K562 (cell line): Measurements from ENCODE around the gene NR1D1. TPM values are rescaled to one million over a fixed set of nuclear protein-coding genes. Genes with fewer than 3 reads are reported as not detected.

ENCODE experiments used
- ATAC-seq: fragments of 200-7000 bp; cut with Tn5 transposase; 3 replicates; pipeline ENCODE4 v1.9.1; 2020; ENCODE audit warnings: moderate library complexity
- BruUV-seq: library from RNA; stranded (reverse); fragments of 400-500 nt; replicated peaks from 2 replicates; lab custom pipeline; 2021; lab: Mats Ljungman, UMichigan
- CTCF ChIA-PET: fragments of 300-600 bp; formaldehyde crosslinking; extraction: SDS; loops from one replicate; lab custom pipeline; 2021; ENCODE audit warnings: low intra/inter-chr PET ratio; lab: Yijun Ruan, JAX
- POLR2A ChIA-PET: fragments of 300-600, 350-650 bp; sonication (Branson Sonifier 250); formaldehyde crosslinking; extraction: SDS; loops from one replicate; lab custom pipeline; 2021; ENCODE audit warnings: antibody characterized with exemption, inconsistent platforms; lab: Yijun Ruan, JAX
- DNase-seq, 4 experiments: peaks; one replicate each; pipeline versions ENCODE4 v3.0.0 to v3.0.0-alpha.2; 2011 to 2018; ENCODE audit warnings: low spot score in 3 of 4, mixed read lengths in 3 of 4; ENCODE audit errors: extremely low read depth in 1 of 4
- FAIRE-seq: peaks from 2 replicates; lab custom pipeline; 2011; peaks lifted over from hg19 to GRCh38; lab: Jason Lieb, UNC
- H2AFZ ChIP-seq: 2 replicates; pipeline ENCODE4 v1.6.0; 2011; ENCODE audit warnings: low read depth, low read length, control low read depth, inconsistent platforms
- H3K27ac ChIP-seq: fragments of 200-600 bp; 3 replicates; pipeline ENCODE4 v1.8.0; 2011; ENCODE audit warnings: low read depth, mild to moderate bottlenecking, control low read depth, inconsistent platforms, low read length, moderate library complexity, mixed read lengths; ENCODE audit errors: extremely low read depth
- H3K27me3 ChIP-seq, 2 experiments: fragments of 300-600 bp in 1 of 2; 2 replicates in 1 of 2; 3 replicates in 1 of 2; pipeline versions ENCODE4 v1.6.0 to v1.8.0; 2011; ENCODE audit warnings: inconsistent platforms in 2 of 2, low read length in 2 of 2, mild to moderate bottlenecking in 1 of 2, mixed read lengths in 1 of 2, moderate library complexity in 1 of 2; ENCODE audit not compliant: control insufficient read depth in 2 of 2, insufficient read depth in 2 of 2
- H3K36me3 ChIP-seq: fragments of 300-600 bp; 3 replicates; pipeline ENCODE4 v1.8.0; 2011; ENCODE audit warnings: mild to moderate bottlenecking, low read length, inconsistent platforms; ENCODE audit not compliant: control insufficient read depth, insufficient read depth
- H3K4me1 ChIP-seq, 2 experiments: fragments of 200-600 bp in 1 of 2; replicated peaks in 1 of 2; 2 replicates in 1 of 2; 3 replicates in 1 of 2; pipeline versions ENCODE4 v1.5.1 to v1.8.0; 2011; ENCODE audit warnings: inconsistent platforms in 2 of 2, low read length in 2 of 2, mild to moderate bottlenecking in 1 of 2, mixed read lengths in 1 of 2, moderate library complexity in 1 of 2; ENCODE audit not compliant: control insufficient read depth in 2 of 2, insufficient read depth in 2 of 2
- H3K4me2 ChIP-seq: 2 replicates; pipeline ENCODE4 v1.6.1; 2011; ENCODE audit warnings: low read length, control low read depth, inconsistent platforms, mixed read lengths; ENCODE audit not compliant: insufficient read depth
- H3K4me3 ChIP-seq: fragments of 200-600 bp; sonication (generic), shearing (Covaris generic); 2 replicates; pipeline ENCODE4 v1.5.1; 2016; ENCODE audit warnings: control low read depth, inconsistent platforms
- H3K79me2 ChIP-seq: fragments of 200-600 bp; 3 replicates; pipeline ENCODE4 v1.8.0; 2011; ENCODE audit warnings: low read length, inconsistent platforms; ENCODE audit not compliant: control insufficient read depth, insufficient read depth
- H3K9ac ChIP-seq, 2 experiments: 2 replicates each; pipeline versions ENCODE4 v1.6.0 to v1.6.1; 2011; ENCODE audit warnings: low read depth in 2 of 2, low read length in 2 of 2, control low read depth in 1 of 2, inconsistent platforms in 1 of 2, mild to moderate bottlenecking in 1 of 2, mixed read lengths in 1 of 2; ENCODE audit not compliant: insufficient read depth in 1 of 2
- H3K9me1 ChIP-seq: one replicate; pipeline ENCODE4 v1.6.0; 2011; ENCODE audit warnings: inconsistent platforms, mild to moderate bottlenecking, low read length, moderate library complexity; ENCODE audit not compliant: control insufficient read depth, insufficient read depth
- H3K9me3 ChIP-seq: replicated peaks from 2 replicates; pipeline ENCODE4 v1.5.1; 2011; ENCODE audit warnings: low read depth, low read length, inconsistent platforms; ENCODE audit not compliant: control insufficient read depth, insufficient read depth
- H4K20me1 ChIP-seq: replicated peaks from 2 replicates; pipeline ENCODE4 v1.6.1; 2011; ENCODE audit warnings: low read length, inconsistent platforms, mixed read lengths; ENCODE audit not compliant: control insufficient read depth, insufficient read depth
- ARID3B ChIP-seq: fragments of 250-450 bp; sonication (Bioruptor Pico); IDR thresholded peaks from 2 replicates; pipeline ENCODE4 v1.4.0; 2020; ENCODE audit warnings: borderline replicate concordance
- ATF2 ChIP-seq: sonication (generic); formaldehyde crosslinking; IDR thresholded peaks from 2 replicates; pipeline ENCODE4 v1.8.1; 2022; ENCODE audit warnings: missing genetic modification reagents
- DPF2 ChIP-seq: fragments of 450-650 bp; IDR thresholded peaks from 2 replicates; pipeline ENCODE4 v1.6.1; 2016
- EP300 ChIP-seq: IDR thresholded peaks from 2 replicates; pipeline ENCODE4 v1.6.1; 2012; ENCODE audit warnings: low read length, improper control_type of control experiment
- FOS ChIP-seq: IDR thresholded peaks from 3 replicates; pipeline ENCODE4 v1.6.1; 2011; ENCODE audit not compliant: insufficient read length; ENCODE audit errors: extremely low read depth
- HNRNPH1 ChIP-seq: fragments of 200-400 bp; formaldehyde crosslinking; optimal IDR thresholded peaks from 2 replicates; pipeline ENCODE3; 2017; ENCODE audit warnings: low read depth, mild to moderate bottlenecking, low read length, moderate library complexity
- MYC ChIP-seq, 2 experiments: fragments of 250-450 bp in 1 of 2; sonication (Bioruptor Pico) in 1 of 2; IDR thresholded peaks; 2 replicates each; pipeline versions ENCODE4 v1.5.1 to v1.6.1; 2012 to 2021; ENCODE audit warnings: low read depth in 2 of 2, borderline replicate concordance in 1 of 2, improper control_type of control experiment in 1 of 2, low read length in 1 of 2, mild to moderate bottlenecking in 1 of 2, moderate library complexity in 1 of 2
- PCBP1 ChIP-seq: fragments of 200-400 bp; formaldehyde crosslinking; IDR thresholded peaks from 2 replicates; pipeline ENCODE4 v1.6.1; 2018; ENCODE audit warnings: mild to moderate bottlenecking, low read depth, low read length; ENCODE audit not compliant: poor library complexity, severe bottlenecking
- SIN3A ChIP-seq, 2 experiments: fragments of 150-350 bp in 1 of 2; IDR thresholded peaks; 2 replicates each; pipeline ENCODE4 v1.6.1; 2011 to 2016; ENCODE audit warnings: borderline replicate concordance in 2 of 2, low read depth in 2 of 2, low read length in 2 of 2, mild to moderate bottlenecking in 2 of 2, moderate library complexity in 2 of 2; ENCODE audit not compliant: control insufficient read depth in 1 of 2
- SIN3B ChIP-seq: fragments of 450-650 bp; IDR thresholded peaks from 2 replicates; pipeline ENCODE4 v1.6.1; 2017; ENCODE audit warnings: low read depth, mild to moderate bottlenecking, moderate library complexity
- SMAD4 ChIP-seq: fragments of 250-450 bp; sonication (Bioruptor Pico); conservative IDR thresholded peaks from 2 replicates; pipeline ENCODE4 v1.8.0; 2021; ENCODE audit warnings: inconsistent platforms, mild to moderate bottlenecking, moderate library complexity
- TBP ChIP-seq: optimal IDR thresholded peaks from 2 replicates; pipeline ENCODE3; 2011; ENCODE audit warnings: low read depth, low read length, improper control_type of control experiment
- ZBED1 ChIP-seq: IDR thresholded peaks from 2 replicates; pipeline ENCODE4 v1.6.1; 2014
- ZBTB43 ChIP-seq: sonication (generic); formaldehyde crosslinking; IDR thresholded peaks from 2 replicates; pipeline ENCODE4 v1.8.0; 2023; ENCODE audit warnings: mild to moderate bottlenecking, missing genetic modification reagents
- ZNF449 ChIP-seq: fragments of 250-450 bp; sonication (Bioruptor Pico); IDR thresholded peaks from 2 replicates; pipeline ENCODE4 v1.8.0; 2022; ENCODE audit warnings: moderate library complexity, mild to moderate bottlenecking, inconsistent platforms
- ZNF77 ChIP-seq: fragments of 250-450 bp; sonication (Bioruptor Pico); IDR thresholded peaks from 2 replicates; pipeline ENCODE4 v1.5.0; 2020
- WGBS: fragments of 100-300 bp; shearing (Covaris generic); methylation state at CpG from one replicate; pipeline ENCODE4 v1.1.6; 2016; ENCODE audit warnings: low coverage, mixed read lengths; ENCODE audit not compliant: insufficient coverage; ENCODE audit errors: missing lambda C conversion rate; 5-methylcytosine and 5-hydroxymethylcytosine counted together
- in situ Hi-C: fragments of 300-500 bp; cut with MboI; formaldehyde crosslinking; loops from 4 replicates; pipeline ENCODE4 v1.15.0; 2018; ENCODE audit warnings: inconsistent platforms, mixed read lengths
- intact Hi-C: fragments of 100-400 bp; cut with micrococcal nuclease; formaldehyde crosslinking; loops from 2 replicates; pipeline ENCODE4 v1.14.2; 2022
- polyA plus RNA-seq, 8 experiments: library from polyadenylated mRNA; depleted of rRNA in 4 of 8; stranded (reverse) in 5 of 8; unstranded in 3 of 8; fragments of >200 nt; fragmentation: Nextera tagmentation in 2 of 8; fragmentation: Illumina TruSeq in 1 of 8; extraction: Ambion mirVana in 2 of 8; extraction: Trizol in 1 of 8; gene quantifications; 2 replicates each; pipeline versions ENCODE4 v1.2.1 to v1.2.3, GENCODE V29; 2011 to 2014; ENCODE audit warnings: inconsistent platforms in 1 of 8, missing spikeins in 1 of 8
- total RNA-seq, 7 experiments: library from RNA; depleted of rRNA in 6 of 7; stranded (reverse); fragments of >200 nt in 6 of 7; fragmentation: Illumina TruSeq in 2 of 7; extraction: Trizol in 2 of 7; gene quantifications; 2 replicates each; pipeline versions ENCODE4 v1.2.1 to v1.2.3, GENCODE V29; 2011 to 2021; ENCODE audit warnings: low replicate concordance in 1 of 7

The NR1D1 gene
- total and polyA plus RNA-seq, 9 of the 15 experiments (the other 6 are each of a cell fraction or from before 2014, with no cell fraction given): 0.25 to 7.7 (median 0.65) TPM

- 4% methylated on average over 9 of the region's 42 CpGs for WGBS
- no peaks in the 10 kb centered on the region for H3K9me3 ChIP-seq
- peak; percentile 58 to 75 (median 67) for DNase-seq
- H3K4me3 ChIP-seq: peak overlapping the region; percentile 94
- H3K4me1 ChIP-seq: peaks cover 40 to 62% of the 10 kb centered on the region in 2 experiments
- H4K20me1 ChIP-seq: no peaks in the 10 kb centered on the region
- no peaks in the 10 kb centered on the region for H3K9me1 ChIP-seq
- ChIA-PET CTCF (interaction anchor here (1.1 kb wide), 2 partner anchors 49 to 105 kb away, joined by 3 to 4 read pairs; no protein-coding TSS in a partner anchor), POLR2A (interaction anchor here (0.5 to 1.2 kb wide), 5 partner anchors 9 to 129 kb away, joined by 3 to 4 read pairs (median 3); partner anchors contain the start of genes CASC3 and MED24)
- in situ Hi-C loops (no loop called here), intact Hi-C loops (no loop called here)
- peak; percentile 35 for FAIRE-seq
- peak overlapping the region; percentile 91 for H3K4me2 ChIP-seq
- H3K27ac ChIP-seq: peak overlapping the region; percentile 79
- ATAC-seq: peak; percentile 82
- H2AFZ ChIP-seq: peak overlapping the region; percentile 88
- H3K9ac ChIP-seq: peak overlapping the region; percentile 80 to 98
- no TSS peak for BruUV-seq
- H3K36me3 ChIP-seq: no peaks in the 10 kb centered on the region; the same call in 2 of the 3 replicates
- H3K79me2 ChIP-seq: peaks cover 44% of the 10 kb centered on the region
- H3K27me3 ChIP-seq: no peaks in the 10 kb centered on the region
- peak; percentile 25 for TF ChIP-seq TBP
- no peak for TF ChIP-seq HNRNPH1
- no peak for TF ChIP-seq FOS
- no peak for TF ChIP-seq ARID3B (CRISPR knock-in tag)
- TF ChIP-seq DPF2: 0 out of 2 replicates have a peak, but pooled peaks have one; percentile 29
- TF ChIP-seq ATF2 (CRISPR knock-in tag): no peak
- TF ChIP-seq MYC (IDR thresholded peaks at IDR 0.05; ENCODE audit: low read depth, low read length): peak; percentile 38; the same call in 1 of the 2 replicates
- no peak for TF ChIP-seq MYC (CRISPR knock-in tag; IDR thresholded peaks at IDR 0.05; ENCODE audit: borderline replicate concordance, low read depth)
- 0 out of 2 replicates have a peak, but pooled peaks have one; percentile 58 for TF ChIP-seq SMAD4 (CRISPR knock-in tag)
- TF ChIP-seq PCBP1: peak; percentile 45
- no peak for TF ChIP-seq EP300
- TF ChIP-seq ZNF449 (CRISPR knock-in tag): no peak
- 0 out of 4 replicates have a peak, but pooled peaks of 1 of the 2 experiments have one; percentile 16 for TF ChIP-seq SIN3A (IDR thresholded peaks at IDR 0.05; ENCODE audit: borderline replicate concordance in 2 of 2, control insufficient read depth in 1 of 2, low read depth in 2 of 2, low read length in 2 of 2)
- no peak for TF ChIP-seq ZNF77 (CRISPR knock-in tag)
- no peak for TF ChIP-seq ZBTB43 (CRISPR knock-in tag)
- TF ChIP-seq ZBED1: no peak
- peak; percentile 6; the same call in 1 of the 2 replicates for TF ChIP-seq SIN3B
These were observed 37.1 kb downstream of the NR1D1 start for GRCh38 chr17:40063187-40063771.
